HG03159 (cell line): ENCODE results near the gene SYNPO.

Experiments used
- ATAC-seq: cut with Tn5 transposase; IDR thresholded peaks from one replicate; pipeline ENCODE4 v1.9.1; 2021; ENCODE audit warnings: mild to moderate bottlenecking, moderate library complexity; ENCODE audit not compliant: unreplicated experiment

The SYNPO gene

GRCh38 chr5:150624334-150625163 is 15.9 kb upstream of the SYNPO start:
- peak; percentile 34 for ATAC-seq

- ATAC-seq: no peak
These were observed 15.3 kb upstream of the SYNPO start for GRCh38 chr5:150625164-150625535.

GRCh38 chr5:150625831-150626746 is 14.4 kb upstream of the SYNPO start:
- ATAC-seq: peak; percentile 48

GRCh38 chr5:150626853-150627276 is 13.6 kb upstream of the SYNPO start:
- ATAC-seq: no peak

GRCh38 chr5:150627731-150628545 is 12.5 kb upstream of the SYNPO start:
- ATAC-seq: no peak

- no peak for ATAC-seq
These were observed 11.4 kb upstream of the SYNPO start for GRCh38 chr5:150628936-150629485.

GRCh38 chr5:150630016-150630415 is 10.4 kb upstream of the SYNPO start:
- ATAC-seq: no peak

- no peak for ATAC-seq
These were observed 9.8 kb upstream of the SYNPO start for GRCh38 chr5:150630461-150631325.

GRCh38 chr5:150631326-150631701 is 9.1 kb upstream of the SYNPO start:
- ATAC-seq: no peak

- no peak for ATAC-seq
These were observed 7.9 kb upstream of the SYNPO start for GRCh38 chr5:150632305-150633160.

GRCh38 chr5:150633429-150633828 is 7.0 kb upstream of the SYNPO start:
- ATAC-seq: no peak

- ATAC-seq: no peak
These were observed 3.8 kb upstream of the SYNPO start for GRCh38 chr5:150636391-150637244.

GRCh38 chr5:150637245-150638052 is 3.0 kb upstream of the SYNPO start:
- no peak for ATAC-seq

GRCh38 chr5:150638053-150638444 is 2.4 kb upstream of the SYNPO start:
- no peak for ATAC-seq

- ATAC-seq: no peak
These were observed 1.7 kb upstream of the SYNPO start for GRCh38 chr5:150638488-150639376.

GRCh38 chr5:150639377-150639692 is 1.1 kb upstream of the SYNPO start:
- ATAC-seq: no peak
